Stimulated activated CD8-positive, alpha-beta memory T cell treated with anti-CD3 and anti-CD28 coated beads, Interleukin-4, amount 100 ng/mL, for 1 hour (primary cell): ENCODE results near the gene NF2.

ENCODE experiments used
- DNase-seq, 2 donors: peaks; one replicate each; pipeline ENCODE4 v3.0.0-alpha.2; 2020; ENCODE audit warnings: low read depth in 2 of 2, low spot score in 1 of 2

NF2 gene

DNA sequence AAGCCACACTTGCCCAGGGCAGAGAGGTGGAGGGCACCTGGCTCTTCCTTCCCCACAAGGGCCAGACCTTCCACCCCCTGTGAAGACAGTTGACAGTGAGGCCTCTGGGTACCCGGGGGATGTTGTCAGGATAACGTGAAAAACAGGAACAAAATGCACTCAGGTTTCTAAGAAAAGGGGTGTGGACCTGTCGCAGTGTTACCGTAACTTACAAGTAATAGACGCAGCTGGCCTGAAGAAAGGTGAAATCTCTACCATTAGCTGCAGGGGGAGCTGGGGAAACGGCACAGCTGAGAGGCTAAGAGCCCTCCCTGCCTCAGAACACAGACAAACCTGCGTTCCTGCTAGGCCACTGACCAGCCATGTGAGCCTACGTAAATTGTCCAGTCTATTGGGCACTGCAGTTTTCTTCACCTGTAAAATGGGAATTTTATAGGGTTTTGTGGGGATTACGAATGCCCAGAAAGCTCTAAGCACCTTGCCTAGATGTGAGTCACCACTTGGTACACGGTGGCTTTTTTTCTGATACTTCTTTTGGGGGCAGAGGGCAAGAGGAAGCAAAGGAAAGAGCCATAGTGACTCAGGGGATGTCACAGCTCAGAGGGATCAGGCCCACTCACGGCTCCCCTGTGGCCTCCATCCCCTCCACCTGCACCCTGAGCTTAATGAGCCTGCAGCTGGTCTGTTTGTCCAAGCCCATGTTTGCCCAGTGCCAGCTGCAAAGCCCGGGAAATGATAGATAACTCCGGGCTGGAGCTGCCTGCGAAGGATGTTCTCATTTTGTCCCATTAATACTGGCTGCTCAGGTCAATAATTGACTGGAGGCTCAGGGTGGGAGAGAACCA, 97.9 kb downstream of the NF2 start:
- no peak for DNase-seq

DNA sequence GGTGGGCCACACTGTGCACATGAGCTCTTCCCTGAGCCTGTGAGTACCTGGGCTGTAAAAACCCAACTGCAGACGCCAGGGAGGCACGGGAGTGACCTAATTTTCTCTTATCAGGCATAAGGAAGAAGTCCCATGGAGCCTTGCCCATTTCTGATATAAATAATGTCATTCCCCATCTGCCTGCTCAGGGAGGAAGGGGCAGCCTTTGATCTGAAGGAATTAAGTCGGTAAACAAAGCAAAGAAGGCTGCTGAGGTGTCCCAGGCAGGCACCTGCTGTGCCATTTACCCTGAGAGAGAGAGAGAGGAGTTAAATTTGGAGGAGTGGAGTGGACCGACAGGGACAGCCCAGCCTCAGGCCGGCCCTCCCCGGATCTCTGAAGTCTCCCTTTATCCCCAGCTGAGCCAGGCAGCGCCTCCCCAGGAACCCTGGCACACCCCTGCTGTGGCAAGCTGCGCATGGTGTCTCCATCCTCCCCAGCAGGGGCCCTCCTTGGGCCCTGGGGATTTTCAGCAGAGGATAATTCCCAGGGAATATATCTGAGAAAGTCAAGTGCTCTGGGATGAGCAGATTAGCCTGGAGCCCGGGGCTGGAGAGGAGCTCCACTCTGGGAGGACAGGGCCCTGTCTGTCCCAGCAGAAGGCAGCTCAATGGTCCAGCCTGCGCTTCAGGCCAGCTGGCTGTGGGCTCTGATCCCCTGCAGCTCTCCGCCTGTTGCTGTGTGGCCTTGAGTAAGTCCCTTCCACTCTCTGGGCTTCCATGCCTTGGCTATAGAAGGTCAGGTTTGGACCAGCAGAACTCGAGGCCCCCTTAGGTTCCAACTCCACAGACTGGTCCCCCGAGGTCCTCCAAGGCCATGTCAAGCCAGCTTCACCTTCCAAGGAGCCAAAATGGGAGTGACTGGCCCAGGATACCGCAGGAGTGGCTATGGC, 98.8 kb downstream of the NF2 start:
- no peak for DNase-seq

DNA sequence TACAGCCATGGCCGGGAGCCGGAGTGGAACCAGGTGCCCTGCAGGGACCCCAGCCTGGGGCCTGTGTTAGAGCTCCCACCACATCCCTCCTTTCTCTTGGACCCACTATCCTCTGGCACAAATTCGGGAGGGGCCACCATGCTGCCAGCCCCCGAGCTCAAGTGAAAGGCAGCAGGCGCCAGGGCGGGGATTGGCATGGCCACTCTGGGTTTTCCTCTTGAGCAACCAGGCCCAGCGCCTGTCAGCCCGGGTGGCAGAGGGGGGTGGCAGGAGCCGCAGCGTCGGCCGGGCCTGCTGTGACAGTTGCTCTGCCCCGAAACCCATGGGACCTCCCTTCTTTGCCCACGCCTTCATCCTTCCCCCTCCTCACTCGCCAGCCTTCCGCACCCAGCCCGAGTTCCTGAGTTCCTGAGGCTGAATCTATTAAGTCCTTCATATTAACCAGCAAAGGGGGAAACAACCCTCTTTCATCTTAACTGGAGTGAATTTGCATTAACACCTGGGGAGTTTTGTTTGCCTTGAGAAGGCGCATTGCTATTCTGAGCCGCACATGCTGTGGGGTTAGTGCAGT, 99.6 kb downstream of the NF2 start:
- DNase-seq, result no peak

DNA sequence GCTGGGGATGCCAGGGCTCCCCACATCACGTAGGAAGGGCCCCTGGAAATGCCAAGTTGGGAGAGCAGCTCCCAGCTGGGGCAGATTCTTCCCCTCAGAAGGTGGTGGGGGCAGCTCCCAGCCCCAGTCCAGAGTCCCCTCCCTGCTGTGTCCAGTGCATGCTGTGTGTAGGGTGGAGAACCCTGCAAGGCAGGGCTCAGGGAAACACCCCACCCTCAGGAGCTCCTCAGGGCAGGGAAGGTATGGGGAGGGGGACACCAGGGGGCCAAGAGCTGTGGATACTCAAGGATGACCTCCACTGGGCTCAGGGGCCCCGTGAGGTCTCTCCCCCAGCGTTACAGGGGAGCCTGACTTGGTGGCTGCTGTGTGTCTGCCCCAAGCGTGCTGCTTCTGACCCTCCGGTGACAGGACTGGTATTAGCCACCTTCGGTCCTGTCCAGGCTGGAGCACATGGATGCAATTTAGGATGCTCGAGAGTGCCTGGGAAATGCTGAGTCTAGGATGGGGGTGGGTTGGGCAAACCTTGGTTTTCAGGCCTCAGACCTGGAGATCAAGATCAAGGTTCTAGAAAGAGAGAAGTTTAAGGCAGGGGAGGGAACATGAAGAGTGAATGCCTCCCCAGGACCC, 100.2 kb downstream of the NF2 start:
- no peak for DNase-seq

DNA sequence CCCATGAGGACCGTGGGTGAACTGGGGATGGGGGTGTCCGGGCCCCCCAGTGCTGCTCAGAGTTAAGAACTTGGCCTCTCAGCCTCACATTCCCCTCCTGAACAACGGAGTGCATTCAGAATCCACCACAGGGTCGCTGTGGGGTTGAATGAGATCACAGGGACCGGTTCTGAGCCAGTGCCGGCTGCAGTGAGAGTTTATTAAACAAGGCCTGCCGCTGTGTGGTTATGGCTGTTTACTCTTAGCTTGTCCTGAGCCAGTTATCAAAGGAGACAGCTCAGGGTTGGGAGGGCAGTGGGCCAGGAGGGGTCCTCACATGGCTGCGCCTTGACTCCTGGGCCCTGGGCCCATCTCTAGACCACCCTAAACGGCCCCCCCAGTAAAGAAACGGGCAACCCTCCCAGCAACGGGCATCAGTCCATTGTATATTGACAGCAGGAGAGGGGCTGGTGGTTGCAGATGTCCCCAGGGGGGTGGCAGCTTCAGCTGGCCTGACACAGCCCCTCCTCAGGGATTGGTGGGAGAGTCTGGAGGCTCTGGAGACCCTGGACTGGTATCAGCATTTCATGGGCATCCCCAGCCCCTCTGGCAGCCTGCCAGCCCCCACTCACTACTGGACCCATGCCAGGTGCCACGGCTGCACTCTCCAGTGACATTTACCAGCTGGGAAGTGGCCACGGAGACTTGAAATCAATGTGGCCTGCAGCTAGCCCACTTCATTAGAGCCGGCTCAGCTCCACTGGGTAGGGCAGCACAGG, 101.3 kb downstream of the NF2 start:
- no peak for DNase-seq

DNA sequence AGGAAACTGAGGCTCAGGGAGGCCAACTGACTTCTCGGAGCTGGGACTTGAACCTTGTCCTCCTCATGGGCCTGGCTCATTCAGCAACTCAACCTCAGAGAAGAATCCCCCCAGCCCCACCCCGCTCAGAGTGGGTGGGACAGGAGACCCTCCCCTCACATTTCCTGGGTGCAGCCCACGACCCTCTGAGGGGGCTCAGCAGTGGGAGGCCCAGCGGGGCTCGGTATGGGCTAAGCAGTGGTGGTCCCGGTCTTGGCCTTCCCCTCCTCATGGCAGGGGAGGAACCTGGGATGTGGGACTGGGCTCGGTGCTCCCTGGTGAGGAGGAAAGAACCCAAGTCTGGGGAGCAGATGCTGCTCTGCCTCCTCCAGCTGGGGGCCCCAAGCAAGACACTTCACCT, 102.2 kb downstream of the NF2 start:
- DNase-seq, result no peak

DNA sequence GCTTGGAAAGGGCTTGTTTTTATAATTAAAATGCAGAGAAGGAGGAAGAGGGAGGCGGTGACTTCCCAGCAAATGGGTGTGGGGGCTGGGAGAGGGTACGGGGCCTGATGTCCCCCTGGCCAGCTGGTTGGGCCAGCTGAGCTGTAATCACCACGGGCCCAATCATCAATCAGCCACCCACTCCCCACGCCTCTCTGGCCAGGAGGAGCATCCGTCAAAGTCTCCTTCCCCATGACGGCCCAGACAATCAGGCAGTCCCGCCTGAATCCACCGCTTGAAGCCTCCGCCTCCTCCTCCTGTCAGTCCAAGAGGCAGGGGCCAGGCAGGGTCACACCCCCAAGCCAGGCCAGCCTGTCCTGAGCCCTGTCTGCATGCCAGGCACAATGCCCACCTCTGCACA, 103.1 kb downstream of the NF2 start:
- no peak for DNase-seq

DNA sequence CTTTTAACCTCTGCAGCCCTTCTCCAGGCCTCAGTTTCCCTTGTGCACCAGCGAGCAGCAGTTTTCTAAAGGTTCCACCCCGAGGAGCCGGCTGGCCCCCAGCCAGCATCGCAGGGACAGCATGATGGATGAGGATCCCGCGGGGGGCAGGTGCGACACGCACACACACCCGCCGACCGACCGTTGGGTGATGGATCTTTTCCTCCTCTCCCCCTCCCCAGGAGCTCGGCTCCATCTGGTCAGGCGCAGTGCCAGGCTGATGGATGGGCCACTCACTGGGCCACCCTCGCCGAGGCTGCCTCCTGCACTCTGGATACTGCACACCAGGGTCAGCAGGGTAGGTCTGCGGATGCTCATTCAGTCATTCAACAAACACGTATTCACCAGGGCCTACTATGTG, 103.6 kb downstream of the NF2 start:
- DNase-seq, result no peak

DNA sequence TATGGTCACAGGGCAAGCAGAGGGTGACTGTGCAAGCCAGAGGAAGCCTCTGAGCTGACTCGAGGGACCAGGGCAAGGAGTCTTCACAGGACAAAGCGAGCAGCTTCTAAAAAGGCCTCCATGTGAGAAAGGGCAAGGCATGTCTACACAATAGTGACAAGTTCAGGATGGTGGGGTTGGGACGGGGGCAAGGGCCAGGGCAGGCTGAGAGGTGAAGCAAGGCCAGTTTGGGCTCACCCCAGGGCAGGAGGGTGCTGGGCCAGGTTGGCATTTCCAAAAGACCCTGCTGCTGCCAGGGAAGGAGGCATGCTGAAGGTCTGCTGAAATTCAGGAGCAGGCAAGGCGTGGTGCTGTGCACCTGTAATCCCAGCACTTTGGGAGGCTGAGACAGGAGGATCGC, 104.0 kb downstream of the NF2 start:
- DNase-seq, result no peak

DNA sequence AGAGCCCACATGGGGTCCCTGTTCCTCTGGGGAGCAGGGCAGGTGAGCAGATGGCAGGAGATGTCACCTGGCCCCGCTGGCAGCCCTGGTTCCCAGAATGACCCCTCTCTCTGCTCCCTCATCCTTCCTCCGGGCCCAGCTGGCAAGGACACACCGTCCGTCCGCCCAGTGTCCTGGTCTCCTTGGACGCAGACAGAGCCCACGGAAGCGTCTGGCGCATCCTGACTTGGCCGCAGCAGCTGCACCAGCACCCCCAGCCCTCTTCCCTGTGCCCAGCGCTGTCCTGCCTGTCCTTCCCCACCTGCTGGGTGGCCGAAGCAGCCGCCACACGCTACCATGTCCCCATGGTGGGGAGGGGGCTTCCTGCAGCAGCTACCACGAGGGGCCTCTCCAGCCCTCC, 106.8 kb downstream of the NF2 start:
- DNase-seq, result no peak

DNA sequence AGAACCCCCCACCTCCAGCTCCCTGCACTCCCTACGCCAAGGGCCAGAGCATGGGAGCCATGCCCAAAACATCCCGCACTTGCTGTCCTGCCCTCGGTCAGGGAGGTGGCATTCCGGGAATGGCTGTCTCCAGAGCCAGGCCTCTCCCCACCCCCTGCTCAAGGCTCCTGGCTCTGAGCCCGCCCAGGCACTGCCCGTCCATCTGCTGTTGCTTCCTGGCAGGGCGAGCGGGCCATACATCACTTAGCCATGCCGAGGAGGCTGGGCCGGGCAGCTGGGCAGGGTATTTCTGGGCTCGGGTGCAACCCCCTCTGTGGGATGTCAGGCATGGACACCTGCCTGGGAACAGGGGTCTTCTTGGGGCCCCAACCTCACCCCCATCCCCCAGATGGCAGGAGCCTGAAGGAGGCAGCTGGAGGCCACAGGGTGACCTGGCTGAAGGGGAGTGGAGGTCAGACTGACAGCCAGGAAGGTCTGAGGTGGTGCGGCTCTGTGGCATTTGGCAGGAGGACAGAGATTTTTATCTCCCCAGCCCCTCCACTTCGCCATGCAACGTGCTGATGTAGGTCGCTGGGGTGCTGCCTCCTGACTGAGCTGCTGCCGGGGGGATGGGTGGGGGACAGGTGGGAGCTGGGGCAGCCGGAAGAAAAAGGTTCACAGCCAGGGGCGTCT, 107.6 kb downstream of the NF2 start:
- DNase-seq, result no peak

DNA sequence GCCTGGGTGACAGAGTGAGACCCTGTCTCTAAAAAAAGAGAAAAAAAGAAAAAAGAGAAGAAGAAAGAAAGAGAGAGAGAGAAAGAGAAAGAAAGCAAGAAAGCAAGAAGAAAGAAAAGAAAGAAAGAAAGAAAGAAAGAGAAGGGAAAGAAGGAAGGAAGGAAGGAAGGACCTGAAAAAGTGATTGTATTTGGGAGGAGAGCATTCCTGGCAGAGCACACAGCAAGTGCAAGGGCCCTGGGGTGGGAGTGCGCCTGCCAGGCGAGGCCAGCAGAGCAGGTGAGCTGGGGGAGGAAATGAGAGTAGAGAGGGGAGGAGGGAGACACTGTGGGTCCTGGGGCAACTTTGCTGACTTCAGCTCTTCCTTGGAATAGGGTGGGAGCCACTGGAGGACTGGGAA, 108.7 kb downstream of the NF2 start:
- no peak for DNase-seq

DNA sequence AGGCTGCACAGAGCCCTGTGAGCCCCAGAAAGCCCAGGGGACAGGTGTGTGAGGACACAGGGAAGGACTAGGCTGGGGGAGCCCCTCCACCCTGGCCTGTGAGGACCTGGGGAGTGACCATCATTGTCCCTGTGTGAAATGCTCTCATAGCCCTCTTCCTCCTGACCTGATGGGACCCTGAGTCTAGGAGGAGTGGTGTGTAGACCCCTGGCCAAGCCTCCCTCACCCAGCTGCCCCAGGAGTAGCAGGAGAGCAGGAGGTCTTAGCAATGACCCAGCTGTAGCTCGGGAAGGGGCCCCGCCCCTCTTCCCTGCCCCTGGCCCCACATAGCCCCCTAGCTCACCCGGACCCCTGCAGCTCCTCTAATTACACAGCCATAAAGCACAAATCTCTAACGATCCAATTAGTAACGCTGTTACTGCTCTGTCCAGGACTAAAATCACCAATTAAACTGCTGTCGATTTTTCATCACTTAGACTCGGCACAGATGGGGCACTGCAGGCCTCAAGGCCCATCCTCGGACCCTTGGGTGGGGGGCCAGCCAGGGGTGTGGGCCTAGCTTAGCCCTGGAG, 109.8 kb downstream of the NF2 start:
- no peak for DNase-seq

DNA sequence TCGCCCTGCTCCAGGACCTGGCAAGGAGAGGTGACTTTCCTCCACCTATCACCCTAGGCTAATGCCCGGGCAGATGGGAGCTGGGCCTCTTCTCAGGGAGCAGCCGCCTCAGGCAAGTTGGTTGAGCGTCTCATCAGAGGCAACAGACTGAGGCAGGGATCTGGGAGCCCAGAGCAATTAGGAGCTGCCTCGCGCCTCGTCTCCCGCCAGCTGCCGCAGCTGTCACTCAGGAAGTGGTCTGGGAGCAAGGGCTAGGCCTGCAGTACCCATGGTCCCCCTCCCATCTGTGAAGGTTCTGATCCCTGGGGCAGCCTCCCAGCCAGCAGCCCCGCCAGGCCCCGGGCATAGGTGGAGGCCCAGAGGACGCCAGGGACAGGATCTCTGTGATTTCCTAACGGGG, 111.8 kb downstream of the NF2 start:
- DNase-seq, result no peak

DNA sequence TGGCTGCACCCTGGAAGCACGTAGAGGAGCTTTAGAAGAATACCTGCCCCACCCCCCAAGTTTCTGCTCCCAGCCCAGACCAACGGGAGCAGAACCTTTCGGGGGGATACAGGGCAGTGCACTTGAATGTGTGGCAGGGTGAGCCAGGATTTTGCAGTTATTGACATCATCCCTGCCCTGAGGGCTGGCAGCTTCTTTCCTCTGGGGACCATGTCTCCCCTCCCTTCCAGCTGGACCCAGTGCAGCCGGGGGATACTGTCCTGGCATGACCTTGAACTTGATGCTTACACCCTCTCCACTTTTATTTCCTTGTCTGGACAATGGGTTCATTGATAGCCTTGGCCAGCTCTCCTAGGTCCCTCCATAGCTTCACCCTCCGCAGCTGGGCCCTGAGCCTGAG, 112.3 kb downstream of the NF2 start:
- DNase-seq, result no peak

DNA sequence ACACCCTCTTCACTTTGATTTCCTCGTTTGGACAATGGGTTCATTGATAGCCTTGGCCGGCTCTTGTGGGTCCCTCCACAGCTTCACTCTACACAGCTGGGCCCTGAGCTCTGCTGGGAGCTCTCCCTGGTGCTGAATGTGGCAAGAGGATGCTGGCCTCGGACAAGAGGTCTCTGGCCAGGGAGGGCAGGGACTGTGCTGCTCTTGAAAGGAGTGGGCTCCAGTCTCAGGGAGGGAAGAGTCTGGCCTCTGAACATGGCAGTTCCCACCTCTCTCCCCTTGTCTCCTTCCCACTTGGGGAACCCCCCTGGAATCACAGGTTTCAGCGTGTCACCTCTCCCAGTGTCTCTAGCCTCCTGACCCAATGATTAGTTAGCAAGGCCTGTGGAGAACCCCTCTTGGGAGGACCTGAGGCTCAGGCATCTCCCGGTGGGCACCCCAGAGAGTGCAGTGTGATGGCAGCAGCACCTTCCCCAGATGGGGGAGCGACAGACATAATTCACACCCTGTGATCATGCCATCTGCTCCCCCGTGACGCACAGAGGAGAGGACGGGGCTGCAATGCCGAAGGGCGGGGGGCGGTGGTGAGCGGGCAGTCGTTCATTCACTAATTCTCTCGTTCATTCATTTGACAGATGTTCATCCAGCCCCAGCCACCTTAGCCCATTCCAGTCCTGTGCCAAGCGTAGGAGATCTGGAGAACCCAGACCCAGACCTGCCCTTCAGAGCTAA, 113.5 kb downstream of the NF2 start:
- DNase-seq, result no peak

DNA sequence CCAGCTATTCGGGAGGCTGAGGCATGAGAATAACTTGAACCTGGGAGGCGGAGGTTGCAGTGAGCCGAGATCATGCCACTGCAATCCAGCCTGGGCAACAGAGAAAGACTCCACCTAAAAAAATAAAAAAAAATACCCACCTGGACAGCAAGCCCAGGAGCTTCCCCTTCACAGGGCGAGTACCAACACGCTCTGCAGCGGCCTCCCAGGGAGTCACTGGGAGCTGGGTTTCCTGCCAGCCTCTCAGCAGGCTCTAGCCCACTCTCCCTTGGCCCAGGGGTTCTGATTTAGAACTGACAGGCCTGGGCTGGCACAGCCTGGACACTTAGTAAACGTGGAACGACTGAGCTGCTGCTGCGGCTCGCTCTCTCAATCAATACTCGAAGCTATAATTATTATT, 114.4 kb downstream of the NF2 start:
- no peak for DNase-seq

DNA sequence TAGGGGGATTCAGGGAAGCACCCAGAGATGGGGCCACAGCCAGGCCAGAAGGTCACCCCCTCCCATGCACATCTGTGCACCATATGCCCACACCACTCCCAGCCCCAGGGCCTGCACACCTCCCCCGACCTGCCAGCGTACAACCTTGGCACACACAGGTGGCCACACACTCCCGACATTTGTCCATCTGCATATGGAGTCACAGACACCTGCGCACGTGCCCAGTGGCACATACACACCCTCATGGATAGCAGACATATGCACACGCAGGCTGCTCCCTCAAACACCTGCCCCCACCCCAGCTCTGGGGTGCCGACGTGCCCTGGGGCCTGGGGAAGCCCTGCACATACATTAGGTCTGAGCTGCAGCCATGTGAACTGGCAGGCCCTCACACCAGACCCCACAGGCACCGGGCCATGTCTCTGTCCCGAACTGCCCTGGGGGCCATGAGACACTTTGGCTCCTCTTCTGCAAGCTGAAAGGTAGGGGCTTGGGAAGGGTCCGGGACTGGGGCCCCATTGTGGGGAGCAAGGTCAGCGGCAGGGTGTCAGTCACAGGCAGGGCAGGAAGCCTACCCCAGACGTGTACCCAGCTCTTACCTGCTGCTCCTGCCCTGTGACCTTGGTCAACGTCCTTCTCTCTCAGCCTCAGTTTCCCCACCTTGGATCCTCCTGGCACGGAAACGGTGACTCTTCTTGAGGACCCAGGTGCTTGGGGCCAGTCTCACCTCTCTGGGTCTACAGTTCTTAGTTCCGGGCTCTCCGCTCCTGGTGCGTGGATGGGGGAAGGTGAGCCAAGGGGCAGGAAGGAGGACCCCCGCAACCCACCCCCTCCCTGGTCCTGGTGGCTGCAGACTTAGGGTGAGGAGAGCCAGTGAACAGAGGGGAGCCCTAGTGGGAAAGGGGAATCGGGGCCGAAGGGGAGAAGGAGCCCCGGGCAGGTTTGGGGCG, 115.8 kb downstream of the NF2 start:
- no peak for DNase-seq
